GM21526 (cell line): Measurements from ENCODE around the gene F8.
"Not testable (repeated sequence)": the region's sequence is repeated elsewhere in the genome, so short reads cannot be mapped to it uniquely, and the experiment has no call there.

Experiments used
- ATAC-seq: cut with Tn5 transposase; IDR thresholded peaks from one replicate; pipeline ENCODE4 v1.9.1; 2021; ENCODE audit warnings: moderate library complexity; ENCODE audit not compliant: unreplicated experiment, low FRiP score

F8 gene

GRCh38 chrX:154988719-154989118, 33.8 kb downstream of the F8 start:
- no peak for ATAC-seq

GRCh38 chrX:154987940-154988339, 34.6 kb downstream of the F8 start:
- ATAC-seq = no peak

DNA sequence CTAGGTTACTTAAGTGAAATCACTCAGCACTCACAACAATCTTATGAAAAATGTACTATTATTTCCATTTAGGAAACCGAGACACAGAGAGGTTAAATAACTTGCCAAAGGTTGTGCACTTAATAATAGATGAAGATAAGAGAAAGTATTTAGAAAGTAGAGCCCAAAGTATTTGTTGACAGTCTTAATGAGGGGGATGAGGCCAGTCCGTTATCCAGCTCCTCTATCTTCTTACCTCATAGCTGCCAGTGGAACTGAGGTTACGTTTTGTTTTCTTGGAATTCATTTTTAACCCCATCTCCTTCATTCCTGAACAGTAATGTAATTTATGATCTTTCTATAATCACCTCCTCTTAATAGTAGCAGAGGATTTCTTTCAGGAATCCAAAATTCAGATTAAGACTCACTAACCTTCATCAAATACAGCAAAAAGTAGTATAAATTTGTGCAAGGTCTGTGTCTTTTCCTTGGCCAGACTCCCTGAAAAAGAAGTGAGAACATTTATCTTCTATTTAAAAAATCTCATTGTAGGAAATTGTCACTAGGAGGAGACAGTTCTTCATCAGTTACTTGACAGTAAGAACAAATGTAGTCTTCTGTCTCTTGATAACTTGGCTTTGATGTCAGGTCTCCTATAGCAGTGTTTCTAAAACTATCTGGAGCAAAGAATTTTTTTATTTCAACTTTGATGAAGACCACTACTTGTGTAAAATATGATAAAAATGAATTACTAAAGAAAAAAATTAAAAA, 35.5 kb downstream of the F8 start:
- ATAC-seq = no peak

GRCh38 chrX:154981116-154981411, 41.5 kb downstream of the F8 start:
- no peak for ATAC-seq

DNA sequence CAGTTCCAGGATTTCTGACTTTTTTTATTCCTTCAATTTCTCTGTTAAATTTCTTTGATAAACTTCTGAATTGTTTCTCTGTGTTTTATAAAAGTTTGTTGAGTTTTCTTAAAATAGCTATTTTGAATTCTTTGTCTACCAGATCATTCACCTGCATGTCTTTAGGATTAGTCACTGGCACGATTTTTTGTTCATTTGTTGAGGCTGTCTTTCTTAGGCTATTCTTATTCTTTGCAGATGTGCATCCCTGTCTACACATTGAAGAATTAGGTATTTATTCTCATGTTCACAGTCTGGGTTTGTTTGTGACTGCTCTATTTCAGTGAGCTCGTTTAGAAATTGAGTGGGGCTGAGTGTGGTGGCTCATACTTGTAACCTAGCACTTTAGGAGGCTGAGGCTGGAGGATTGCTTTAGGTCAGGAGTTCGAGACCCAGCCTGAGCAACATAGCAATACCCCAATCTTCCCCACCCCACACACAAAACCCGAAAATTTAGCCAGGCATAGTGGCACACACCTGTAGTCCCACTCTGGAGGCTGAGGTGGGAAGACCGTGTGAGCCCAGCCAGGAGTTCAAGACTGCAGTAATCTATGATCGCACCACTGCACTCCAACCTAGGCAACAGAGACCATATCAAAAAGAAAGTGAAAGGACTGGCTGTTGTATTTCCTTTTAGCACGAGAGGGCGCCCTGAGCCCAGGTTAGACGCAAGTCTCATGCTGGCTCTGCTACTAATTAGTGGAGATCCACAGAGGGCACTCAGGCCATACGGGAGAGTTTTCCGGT, 42.0 kb downstream of the F8 start:
- ATAC-seq = peak; percentile 97

DNA sequence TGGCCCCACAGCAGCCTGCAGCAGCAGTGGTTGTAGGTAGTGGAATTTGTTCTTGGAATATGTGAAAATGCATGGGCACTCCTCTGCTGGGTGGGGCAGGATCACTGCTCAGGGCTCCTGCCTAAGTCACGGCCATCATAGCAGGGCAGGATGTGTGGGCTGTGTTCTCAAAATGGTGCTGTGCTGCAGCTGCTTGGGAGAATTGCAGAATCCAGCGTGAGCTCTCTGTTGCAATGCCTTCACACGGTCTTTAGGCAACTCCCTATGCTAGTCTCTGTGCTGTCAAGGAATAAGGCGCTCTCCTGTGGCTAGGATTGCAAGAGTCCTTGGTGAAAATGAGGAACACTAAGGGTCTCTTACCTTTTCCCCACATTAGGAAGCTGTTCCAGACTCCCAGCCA, 42.9 kb downstream of the F8 start:
- no peak for ATAC-seq

- no peak for ATAC-seq
These were observed 54.2 kb downstream of the F8 start for GRCh38 chrX:154968353-154968752.

DNA sequence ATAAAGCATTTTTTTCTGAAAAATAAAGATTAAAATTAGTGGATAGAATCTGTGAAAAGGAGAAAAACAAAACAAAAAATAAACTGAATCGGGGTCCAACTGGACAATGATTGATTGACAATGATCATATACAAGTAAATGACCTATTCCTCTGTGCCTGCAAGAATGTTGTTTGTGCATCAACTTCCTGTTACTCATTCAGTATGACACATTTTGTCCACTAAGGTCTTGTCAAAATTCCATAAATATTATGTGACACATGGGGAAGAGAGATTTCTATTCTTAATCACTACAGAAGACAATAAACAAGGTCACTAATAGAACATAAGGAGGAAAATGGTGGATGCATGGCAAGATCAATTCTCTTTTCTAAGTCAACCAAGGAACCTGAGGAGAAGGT, 54.9 kb downstream of the F8 start:
- ATAC-seq = no peak

DNA sequence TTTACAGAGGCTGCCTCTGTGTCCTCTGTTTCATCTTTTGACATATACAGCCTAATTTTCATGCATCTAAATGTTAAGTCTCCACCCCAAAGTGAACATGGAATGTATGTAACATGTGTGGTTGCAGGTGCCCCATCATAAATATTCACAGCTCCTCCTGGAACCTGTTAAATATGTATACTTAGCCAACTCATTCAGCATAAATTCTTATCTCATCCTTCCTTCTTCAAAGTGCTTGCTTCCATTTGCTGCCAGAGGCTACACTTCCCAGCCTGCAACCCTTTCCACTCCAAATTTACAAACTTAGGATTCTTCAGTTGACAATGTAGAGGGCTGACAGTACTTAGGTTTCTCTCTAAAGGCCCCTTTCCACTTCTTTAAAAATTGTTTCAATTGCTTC, 60.6 kb downstream of the F8 start:
- no peak for ATAC-seq

- ATAC-seq = not testable (repeated sequence)
These were observed 66.7 kb downstream of the F8 start for GRCh38 chrX:154955799-154956198.

- ATAC-seq = not testable (repeated sequence)
These were observed 83.3 kb downstream of the F8 start for GRCh38 chrX:154939265-154939664.

- ATAC-seq = not testable (repeated sequence)
These were observed 97.8 kb downstream of the F8 start for GRCh38 chrX:154924771-154925170.

DNA sequence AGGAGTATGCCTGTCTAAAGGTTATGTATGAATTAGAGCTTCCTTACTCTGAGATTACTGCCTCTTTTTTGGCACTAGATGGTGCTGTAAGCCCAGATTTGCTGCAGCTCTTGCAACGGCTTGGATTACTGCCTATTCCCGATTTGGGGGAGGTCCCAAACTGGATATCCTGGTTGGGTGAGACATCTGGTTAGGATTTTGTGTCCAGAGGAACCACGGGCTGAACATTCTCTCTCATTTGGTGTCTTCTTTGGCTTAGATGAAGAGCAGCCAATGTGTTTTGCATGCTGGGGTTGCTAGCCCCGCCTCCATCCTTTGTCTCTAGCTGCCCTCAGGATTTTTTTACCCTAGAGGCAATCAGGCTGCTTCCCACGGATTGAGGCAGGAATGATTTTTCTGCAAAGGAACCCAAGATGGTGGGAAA, 104.5 kb downstream of the F8 start:
- ATAC-seq = peak; percentile 63

- ATAC-seq = no peak
These were observed 108.5 kb downstream of the F8 start for GRCh38 chrX:154914052-154914451.

DNA sequence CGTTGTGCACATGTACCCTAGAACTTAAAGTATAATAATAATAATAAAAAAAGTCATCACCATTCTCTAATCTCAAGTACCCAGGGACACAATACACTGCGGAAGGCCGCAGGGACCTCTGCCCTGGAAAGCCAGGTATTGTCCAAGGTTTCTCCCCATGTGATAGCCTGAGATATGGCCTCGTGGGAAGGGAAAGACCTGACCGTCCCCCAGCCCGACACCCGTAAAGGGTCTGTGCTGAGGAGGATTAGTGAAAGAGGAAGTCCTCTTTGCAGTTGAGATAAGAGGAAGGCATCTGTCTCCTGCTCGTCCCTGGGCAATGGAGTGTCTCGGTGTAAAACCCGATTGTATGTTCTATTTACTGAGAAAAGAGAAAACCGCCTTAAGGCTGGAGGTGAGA, 112.0 kb downstream of the F8 start:
- not testable (repeated sequence) for ATAC-seq

GRCh38 chrX:154910048-154910447, 112.5 kb downstream of the F8 start:
- ATAC-seq = not testable (repeated sequence)

GRCh38 chrX:154908821-154909220, 113.7 kb downstream of the F8 start:
- no peak for ATAC-seq

GRCh38 chrX:154902408-154902807, 120.1 kb downstream of the F8 start:
- no peak for ATAC-seq

DNA sequence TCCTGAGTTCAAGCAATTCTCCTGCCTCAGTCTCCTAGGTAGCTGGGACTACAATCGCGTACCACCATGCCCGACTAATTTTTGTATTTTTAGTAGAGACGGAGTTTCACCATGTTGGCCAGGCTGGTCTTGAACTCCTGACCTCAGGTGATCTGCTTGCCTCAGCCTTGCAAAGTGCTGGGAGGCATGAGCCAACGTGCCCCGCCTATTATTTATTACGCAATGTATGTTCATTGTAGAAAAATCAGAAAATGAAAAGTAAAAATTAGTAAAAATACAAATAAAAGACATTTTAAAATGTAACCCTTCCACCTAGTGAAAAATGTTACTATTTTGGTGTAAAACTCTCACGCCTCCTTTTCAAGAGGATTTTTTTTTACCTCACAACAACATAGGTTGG, 122.2 kb downstream of the F8 start:
- ATAC-seq = no peak

DNA sequence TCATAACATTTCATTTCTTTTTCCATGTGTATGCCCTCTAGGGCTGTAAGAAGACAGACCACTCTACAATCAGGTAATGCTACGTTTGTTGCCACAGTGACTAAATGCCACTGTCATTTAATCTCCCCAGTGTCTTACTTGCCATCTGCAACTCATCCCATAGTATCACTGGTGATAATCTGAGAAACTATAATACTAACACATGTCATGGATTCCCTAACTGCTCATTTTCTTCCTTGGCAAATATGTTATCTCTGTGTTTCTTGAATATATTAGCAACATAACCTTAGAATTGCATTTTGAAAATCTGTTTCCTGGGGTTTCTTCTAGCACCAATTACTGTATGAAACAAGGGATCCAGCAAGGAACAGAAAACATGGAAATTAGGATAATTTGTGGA, 130.2 kb downstream of the F8 start:
- ATAC-seq = no peak

DNA sequence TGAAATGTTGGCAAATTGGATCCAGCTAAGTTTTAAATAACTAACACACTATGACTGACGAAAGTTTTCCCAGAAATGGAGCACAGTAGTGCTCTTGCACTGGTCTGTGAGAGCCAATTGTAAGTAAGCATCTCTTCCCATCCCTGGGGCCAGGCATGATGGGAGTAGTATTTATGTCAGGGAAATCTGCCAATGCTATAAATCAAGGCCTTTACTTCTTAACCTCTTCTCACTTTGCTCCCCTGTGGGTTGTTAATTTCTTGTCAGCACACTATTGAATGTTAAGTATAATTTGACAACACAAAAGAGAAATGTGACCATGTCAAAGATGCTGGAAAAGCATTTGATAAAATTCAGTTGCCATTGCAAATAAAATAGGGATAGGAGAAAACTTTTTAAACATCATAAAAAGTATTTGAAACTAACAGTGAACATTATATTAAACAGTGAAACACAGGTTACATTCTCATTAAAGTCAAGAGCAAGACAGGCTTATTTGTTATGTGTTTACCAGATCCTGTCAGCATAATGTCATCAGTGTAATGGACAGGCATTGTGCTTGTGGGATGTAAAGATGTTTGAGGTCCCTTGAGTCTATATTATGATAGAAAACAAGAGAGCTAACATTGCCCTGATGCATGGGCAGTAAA, 131.4 kb downstream of the F8 start:
- ATAC-seq = no peak

- peak; percentile 47 for ATAC-seq
These were observed 135.7 kb downstream of the F8 start for GRCh38 chrX:154886789-154887221.
